Measurements from ENCODE around the gene TLR10.
A peak's percentile ranks its signal among the peaks of the same experiment; 100 is the strongest.
"Not testable (repeated sequence)": the region's sequence is repeated elsewhere in the genome, so short reads cannot be mapped to it uniquely, and the experiment has no call there.

Gene TLR10, protein sequence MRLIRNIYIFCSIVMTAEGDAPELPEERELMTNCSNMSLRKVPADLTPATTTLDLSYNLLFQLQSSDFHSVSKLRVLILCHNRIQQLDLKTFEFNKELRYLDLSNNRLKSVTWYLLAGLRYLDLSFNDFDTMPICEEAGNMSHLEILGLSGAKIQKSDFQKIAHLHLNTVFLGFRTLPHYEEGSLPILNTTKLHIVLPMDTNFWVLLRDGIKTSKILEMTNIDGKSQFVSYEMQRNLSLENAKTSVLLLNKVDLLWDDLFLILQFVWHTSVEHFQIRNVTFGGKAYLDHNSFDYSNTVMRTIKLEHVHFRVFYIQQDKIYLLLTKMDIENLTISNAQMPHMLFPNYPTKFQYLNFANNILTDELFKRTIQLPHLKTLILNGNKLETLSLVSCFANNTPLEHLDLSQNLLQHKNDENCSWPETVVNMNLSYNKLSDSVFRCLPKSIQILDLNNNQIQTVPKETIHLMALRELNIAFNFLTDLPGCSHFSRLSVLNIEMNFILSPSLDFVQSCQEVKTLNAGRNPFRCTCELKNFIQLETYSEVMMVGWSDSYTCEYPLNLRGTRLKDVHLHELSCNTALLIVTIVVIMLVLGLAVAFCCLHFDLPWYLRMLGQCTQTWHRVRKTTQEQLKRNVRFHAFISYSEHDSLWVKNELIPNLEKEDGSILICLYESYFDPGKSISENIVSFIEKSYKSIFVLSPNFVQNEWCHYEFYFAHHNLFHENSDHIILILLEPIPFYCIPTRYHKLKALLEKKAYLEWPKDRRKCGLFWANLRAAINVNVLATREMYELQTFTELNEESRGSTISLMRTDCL

DNA sequence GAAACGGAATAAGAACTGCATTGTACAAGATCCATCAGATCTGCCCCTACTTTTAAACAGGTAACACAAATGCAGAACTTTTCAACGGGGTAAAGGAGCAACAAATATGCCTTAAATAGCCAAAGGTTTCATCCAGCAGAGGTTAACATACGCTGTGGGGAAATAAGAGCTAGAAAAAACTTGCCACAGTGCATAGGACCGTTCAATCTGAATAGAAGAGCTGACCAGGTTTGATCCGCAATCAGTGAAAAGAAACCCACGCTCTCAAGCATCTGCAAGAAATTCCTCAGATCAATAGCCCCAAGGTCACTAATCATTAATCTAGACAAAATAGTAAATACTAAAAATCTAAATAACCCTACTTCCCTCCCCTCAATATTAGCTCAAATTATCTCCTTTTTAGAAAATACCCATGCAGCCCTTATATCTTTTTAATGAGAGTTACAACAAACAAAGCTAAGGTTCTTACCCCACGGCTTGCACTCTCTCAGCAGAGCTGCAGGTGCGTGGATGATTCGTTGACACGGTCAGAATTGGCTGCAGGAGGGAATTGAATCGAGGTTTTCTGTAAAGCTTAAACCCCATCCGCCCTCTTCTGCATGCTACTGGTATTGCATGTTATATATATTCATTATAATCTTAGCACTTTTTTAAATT is at the start of gene TLR10:
Gene TLR10, minus strand, starts transcription at position 539 of the 657 bp plus-strand sequence. CDS start 7,400 bp downstream, outside the sequence.
- peak; percentile 11 for DNase-seq (ENCODE audit: low read depth)

DNA sequence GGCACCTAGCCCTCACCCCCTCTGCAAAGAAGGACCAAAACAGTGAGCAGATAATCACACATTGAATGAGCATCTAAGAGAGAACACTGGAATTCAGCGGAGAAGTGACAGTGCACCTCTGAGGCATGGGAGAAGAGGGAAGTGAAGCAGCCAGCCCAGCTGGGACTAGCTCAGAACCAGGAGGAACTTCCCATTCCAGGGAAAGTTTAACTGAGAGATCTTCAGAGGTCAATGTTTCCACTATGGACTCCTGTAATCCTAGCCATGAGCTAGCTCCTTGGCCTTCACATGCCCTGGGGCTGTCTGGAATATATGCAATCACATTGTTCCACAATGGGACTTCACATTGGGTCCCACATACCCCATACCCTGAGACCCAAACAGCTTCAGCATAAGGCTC is 49.4 kb upstream of the TLR10 start:
- DNase-seq (ENCODE audit: low read depth): no peak

DNA sequence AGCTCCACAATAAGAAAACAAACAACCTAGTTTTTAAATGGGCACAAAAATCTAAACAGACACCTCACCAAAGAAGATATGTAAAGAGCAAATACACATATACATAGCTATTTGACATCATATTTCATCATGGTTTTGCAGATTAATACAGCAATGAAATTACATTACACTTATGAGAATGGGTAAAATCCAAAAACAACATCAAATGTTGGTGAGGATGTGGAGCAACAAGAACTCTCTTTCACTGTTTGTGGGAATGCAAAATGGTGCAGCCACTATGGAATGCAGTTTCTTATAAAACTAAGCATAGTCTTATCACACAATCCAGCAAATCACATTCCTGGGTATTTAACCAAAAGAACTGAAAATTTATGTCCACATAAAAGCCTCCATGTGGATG is 48.9 kb upstream of the TLR10 start:
- no peak for DNase-seq (ENCODE audit: low read depth)

DNA sequence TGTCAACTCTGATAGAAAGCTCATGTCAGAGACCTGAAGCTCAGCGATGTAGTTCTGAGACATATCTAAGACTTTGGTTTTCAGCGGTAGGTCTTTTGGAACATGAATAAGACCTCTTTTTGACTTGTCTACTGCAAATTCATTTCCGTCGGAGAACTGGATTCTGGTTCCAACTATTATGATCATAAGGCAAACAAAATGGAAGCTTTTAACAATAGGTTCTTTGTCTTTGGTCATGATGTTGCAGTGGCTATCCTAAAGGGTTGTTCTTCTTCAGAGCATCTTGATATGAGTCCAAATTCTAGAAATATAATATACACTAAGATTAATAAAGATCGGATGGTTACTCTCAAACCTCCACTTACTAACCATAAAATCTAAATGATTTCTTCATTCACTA is 46.4 kb upstream of the TLR10 start:
- DNase-seq (ENCODE audit: low read depth): no peak

DNA sequence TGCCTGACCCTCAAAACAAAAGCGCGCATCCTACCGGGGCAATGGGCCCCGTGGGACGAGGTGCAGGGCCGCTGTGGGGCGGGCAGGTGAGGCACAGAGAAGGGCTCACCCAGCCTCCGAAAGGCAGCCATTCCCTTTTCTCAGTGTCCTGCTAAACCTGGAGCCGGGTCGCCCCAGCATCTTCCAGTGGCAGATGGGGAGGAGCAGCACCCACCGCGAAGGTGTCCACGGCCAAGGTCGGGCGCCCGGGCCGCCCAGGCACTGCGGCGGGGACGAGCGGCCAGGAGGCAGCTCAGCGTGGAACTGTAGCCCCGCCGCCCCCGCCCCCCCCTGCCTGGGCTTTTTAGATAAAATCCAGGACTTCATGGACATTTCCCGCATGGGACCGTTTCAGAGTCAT is 41.0 kb upstream of the TLR10 start:
- DNase-seq (ENCODE audit: low read depth): no peak

DNA sequence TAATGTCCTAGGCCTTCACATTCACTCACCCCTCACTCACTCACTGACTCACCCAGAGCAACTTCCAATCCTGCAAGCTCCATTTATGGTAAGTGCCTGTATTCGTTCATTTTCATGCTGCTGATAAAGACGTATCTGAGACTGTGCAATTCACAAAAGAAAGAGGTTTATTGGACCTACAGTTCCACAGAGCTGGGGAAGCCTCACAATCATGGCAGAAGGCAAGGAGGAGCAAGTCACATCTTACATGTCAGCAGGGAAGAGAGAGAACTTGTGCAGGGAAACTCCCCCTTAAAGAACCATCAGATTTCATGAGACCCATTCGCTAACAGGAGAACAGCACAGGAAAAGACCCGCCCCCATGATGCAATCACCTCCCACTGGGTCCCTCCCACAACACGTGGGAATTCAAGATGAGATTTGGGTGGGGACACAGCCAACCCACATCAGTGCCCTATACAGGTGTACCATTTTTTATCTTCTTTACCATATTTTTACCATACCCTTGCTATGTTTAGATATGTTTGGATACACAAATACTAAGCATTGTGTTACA is 40.0 kb upstream of the TLR10 start:
- no peak for DNase-seq (ENCODE audit: low read depth)

DNA sequence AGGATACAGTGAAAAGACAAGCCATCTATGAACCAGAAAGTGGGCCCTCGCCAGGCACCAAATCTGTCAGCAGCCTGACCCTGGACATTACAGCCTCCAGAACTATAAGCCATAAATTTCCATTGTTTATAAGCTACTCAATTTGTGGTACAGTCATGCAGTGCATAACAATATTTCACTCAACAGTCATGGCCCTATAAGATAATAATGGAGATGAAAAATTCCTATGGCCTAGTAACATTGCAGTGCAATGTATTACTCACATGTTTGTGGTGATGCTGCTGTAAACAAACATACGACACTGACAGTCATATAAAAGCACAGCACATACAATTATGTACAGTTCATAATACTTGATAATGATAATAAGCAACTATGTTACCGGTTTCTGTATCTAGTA is 38.9 kb upstream of the TLR10 start:
- no peak for DNase-seq (ENCODE audit: low read depth)

DNA sequence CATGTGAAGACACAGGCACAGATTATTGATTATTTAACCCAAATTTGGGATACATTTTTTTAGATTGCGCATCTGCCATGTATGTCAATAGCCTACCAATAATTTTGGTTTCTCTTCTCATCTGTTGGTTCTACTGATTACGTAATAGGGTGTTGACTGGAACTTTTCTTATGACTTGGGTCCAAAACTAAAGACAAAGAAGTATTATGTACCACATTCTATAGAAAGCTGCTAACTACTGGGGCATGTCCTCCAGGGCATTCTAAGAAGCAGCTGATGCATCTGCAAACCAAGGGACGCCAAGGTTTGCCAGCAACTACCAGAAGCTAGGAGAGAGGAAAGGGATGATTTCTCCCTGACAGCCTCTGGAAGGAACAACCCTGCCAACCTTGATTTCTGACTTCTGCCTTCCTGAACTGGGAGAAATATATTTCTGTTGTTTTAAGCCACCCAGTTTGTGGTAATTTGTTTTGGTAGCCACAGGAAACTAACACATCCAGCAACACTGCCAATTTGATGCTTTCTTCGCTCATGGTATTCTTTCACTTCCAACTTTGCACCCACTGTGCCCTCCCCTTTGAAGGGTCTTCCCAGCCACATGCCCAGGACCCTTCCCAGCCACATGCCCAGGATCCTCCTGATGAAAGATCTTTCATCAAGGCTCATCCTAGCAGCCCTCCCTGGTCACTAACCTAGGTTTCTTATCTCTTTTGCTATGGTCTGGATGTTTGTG is 37.7 kb upstream of the TLR10 start:
- no peak for DNase-seq (ENCODE audit: low read depth)

DNA sequence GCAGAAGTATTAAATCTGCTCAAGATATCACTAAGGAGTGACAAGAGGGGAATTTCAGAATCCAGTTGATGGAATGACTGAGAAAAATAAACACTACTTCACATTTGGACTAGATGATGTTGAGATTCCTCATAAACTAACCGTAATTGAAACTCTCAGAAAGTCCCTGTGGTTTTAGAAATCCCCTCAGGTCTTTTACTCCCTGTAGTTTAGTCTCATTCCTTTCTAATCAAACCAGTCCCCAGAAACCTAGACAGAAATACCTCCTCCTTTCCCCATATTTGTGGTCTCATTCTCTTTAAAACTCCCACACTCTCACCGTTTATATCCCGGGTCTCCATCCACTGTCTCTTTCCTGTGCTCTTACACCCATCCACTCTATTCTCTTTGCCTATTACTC is 36.8 kb upstream of the TLR10 start:
- DNase-seq (ENCODE audit: low read depth): no peak

DNA sequence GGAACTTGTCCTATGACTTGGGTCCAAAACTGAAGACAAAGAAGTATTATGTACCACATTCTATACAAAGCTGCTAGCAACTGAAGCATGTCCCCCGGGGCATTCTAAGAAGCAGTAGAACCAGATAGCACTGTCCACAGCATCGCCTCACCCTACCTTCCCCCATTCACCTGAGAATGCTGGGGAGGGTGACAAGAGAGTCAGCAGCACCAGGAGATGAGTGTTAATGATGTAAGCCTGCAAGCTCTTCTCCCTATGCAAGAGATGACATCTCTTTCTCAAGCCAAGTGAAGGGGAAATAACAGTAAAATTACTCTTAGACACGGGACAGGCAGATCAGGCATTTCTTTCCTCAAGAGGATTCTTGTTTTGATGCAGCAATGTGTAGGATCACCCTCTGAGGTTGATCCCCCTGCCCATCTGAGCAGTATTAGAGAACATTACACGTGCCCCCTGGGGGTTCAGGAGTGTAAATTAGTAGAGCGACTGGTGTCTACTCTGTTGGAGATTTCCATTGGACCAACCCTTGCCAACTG is 35.7 kb upstream of the TLR10 start:
- no peak for DNase-seq (ENCODE audit: low read depth)

DNA sequence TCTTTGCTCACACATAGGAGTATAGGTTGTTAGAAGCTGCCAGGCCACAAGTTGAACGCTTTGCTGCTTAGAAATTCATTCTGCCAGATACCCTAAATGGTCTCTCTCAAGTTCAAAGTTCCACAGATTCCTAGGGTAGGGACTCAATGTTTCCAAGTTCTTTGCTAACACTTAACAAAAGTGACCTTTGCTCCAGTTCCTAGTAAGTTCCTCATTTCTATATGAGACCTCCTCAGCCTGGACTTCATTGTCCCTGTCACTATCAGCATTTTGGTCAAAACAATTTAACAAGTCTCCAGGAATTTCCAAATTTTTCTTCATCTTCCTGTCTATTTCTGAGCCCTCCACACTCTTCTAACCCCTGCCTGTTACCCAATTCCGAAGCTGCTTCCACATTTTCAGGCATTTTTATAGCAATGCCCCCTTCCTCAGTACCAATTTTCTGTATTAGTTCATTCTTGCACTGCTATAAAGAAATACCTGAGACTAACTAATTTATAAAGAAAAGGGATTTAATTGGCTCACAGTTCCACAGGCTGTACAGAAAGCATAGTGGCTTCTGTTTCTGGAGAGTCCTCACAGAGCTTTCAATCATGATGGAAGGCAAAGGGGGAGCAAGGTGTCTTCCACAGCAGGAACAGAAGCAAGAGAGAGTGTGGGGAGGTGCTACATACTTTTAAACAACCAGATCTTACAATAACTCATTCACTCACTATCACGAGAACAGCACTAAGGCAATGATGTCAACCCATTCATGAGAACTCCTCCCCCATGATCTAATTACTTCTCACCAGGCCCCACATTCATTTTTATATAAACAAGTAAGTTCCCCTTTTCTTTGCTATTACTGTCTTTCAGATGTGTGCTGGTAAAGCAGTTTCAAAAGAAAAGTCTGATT is 33.3 kb upstream of the TLR10 start:
- no peak for DNase-seq (ENCODE audit: low read depth)

DNA sequence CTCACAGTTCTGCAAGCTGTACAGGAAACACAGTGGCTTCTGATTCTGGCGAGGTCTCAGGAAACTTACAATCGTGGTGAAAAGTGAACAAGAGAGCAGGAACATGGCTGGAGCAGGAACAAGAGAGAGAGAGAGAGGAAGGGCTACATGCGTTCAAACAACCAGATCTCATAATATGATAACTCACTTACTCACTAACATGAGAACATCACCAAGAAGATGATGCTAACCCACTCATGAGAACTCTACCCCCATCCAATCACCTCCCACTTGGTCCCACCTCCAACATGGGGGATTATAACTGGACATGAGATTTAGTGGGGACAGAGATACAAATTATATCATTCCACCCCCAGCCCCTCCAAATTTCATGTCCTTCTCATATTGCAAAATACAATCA is 31.6 kb upstream of the TLR10 start:
- DNase-seq (ENCODE audit: low read depth): no peak

DNA sequence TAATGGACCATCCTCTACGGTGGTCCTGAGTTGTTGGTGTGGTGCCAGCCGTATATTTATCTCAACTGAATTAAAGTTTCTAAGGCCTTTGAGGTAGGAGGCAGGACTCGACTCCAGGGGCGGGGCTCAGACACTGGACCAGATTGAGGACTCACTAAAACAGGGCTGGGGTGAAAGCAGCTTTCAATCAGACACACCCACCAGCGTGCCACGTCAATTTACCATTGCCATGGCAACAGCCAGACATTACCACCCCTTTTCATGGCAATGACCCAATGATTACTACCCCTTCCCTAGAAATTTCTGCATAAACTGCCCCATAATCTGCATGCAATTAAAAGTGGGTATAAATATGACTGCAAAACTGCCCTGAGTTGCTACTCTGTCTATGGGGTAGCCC is 28.5 kb upstream of the TLR10 start:
- DNase-seq (ENCODE audit: low read depth): no peak

DNA sequence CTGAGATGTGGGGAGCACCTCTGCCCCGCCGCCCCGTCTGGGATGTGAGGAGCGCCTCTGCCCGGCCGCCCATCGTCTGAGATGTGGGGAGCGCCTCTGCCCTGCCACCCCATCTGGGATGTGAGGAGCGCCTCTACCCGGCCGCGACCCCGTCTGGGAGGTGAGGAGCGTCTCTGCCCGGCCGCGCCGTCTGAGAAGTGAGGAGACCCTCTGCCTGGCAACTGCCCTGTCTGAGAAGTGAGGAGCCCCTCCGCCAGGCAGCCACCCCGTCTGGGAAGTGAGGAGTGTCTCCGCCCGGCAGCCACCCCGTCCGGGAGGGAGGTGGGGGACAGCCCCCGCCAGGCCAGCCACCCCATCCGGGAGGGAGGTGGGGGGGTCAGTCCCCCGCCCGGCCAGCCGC is 24.7 kb upstream of the TLR10 start:
- not testable (repeated sequence) for DNase-seq (ENCODE audit: low read depth)

DNA sequence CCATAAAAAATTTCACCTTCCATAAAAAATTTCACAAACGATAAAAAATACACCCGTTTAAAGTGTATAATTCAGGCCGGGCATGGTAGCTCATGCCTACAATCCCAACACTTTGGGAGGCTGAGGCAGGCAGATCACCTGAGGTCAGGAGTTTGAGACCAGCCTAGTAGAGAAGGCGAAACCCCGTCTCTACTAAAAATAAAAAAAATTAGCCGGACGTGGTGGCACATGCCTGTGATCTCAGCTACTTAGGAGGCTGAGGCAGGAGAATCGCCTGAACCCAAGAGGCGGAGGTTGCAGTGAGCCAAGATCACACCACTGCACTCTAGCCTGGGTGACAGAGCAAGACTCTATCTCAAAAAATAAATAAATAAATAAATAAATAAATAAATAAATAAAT is 23.5 kb upstream of the TLR10 start:
- not testable (repeated sequence) for DNase-seq (ENCODE audit: low read depth)

DNA sequence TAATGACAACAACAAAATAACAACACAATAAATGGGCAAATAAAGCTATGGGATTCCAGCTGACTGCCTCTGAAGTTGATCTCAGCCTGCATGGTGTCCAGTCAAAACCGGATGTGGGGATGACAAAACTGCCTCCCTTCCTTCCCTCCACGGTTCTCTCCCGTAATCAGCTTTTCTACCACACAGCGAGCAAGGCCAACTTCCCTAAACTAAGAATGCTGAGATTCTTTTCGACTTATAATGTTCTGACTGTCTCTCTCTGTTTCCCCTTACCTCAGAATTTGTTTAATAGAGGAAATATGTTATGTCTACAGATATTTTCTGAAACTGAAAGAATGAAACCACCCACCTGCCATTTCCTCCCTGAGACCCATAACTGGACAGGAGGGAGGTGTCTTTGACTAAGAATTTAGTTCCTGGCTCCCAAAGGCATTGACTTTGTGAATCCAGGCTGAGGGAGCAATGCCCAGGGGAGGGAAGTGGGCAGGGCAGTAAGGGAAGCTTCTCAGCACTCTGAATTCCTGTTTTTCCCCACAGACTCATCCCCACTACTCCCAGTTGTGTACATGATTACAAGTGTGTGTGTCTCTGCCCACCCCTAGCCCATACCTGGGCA is 22.8 kb upstream of the TLR10 start:
- no peak for DNase-seq (ENCODE audit: low read depth)

DNA sequence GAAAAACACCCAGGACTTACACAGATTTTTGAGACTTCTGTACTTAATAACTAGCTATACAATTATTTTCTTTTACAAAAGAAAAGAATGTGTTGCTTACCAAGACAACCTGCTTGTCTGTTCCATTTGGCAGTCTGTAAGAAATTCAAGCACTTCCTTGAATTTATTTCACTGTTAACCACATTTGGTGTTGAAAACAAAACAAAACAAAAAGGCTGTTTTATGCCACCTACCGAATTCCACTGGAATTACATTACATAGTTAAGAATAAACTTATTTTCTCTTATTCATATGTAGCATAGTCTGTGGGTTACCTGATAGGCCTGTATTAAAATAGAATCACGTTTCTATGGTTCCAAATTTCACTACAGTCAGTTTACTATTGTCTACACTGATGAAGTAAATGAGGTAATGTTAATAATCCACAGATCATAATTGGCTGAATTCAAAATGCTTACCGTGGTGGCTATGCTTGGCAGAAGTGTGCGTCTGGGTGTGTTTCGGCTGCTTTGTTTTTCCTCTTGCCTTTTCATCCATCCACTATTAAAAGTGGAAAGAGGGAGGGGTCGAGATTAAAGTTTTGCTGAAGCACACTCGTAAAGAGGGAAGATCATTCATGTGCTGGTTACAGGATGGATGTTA is 22.0 kb upstream of the TLR10 start, which contains the start of gene TLR1:
Gene TLR1, minus strand, starts transcription at position 138 of the 642 bp plus-strand sequence. CDS start 5,960 bp downstream, outside the sequence.
- no peak for DNase-seq (ENCODE audit: low read depth)

DNA sequence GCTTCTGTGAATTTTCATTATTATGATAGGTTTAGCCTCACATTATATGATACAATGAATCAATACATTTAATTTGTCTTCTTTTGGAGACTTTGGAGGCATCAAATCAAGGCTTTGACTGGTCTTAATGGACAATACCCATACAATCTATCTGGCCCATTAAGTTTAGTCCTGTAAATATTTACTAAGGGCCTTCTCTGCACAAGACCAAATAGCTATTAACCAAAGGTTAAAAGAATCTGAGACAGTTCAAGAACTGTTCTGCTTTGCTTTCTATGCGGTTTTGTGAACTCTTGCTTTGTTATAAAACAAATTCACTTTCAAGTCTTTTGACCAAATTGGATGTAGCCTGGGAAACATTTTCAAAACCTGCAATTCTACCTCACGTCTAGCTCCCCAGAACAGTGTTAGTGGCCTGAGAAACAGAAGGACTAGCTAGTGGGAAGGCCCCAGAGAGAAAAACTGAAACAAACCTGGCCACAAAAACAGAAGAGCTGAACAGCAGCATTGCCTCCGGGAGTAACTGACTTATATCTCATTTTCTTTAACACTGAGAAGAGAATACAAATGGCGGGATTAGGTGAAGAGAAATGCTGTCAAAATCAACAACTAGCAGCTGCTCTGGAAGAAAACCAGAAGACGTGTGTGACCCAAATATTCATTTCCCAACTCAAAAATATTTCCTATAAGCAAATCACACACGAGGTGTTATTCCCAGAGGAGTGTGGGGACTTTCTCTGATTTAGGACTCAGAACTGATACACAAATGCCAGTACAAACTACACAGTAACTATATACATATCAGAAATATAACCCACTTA is 21.3 kb upstream of the TLR10 start:
- peak; percentile 1 for DNase-seq (ENCODE audit: low read depth)
